Measurements from ENCODE around the gene ENTHD1. TPM values are rescaled to one million over a fixed set of nuclear protein-coding genes. Genes with fewer than 3 reads are reported as not detected.

The ENTHD1 gene
- total RNA-seq, 2 experiments from 2014 or later: not detected

DNA sequence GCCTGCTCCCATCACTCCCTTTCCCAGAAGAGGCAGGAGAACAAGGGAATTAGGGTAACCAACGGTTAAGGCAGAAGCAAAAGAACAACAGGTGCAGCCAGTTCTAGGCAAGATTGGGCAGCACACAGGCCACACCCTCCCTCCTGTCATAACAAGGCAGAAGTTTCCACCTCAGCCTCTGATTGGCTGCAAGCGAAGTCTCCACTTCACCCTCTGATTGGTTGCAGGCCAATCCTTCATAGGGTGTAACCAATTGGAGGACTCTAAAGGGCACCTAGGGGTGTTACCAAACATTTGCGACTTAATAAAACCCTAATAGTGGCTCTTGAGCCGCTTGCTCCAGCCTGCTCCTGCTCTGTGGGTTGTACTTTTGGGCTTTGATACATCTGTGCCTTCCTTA is 169.2 kb downstream of the ENTHD1 start:
- no peak overlapping the region for H2AFZ ChIP-seq (ENCODE audit: low read length)
- H3K4me3 ChIP-seq (ENCODE audit: low read depth, low read length, poor library complexity, severe bottlenecking): no peak overlapping the region
- no peak overlapping the region for H3K4me2 ChIP-seq (ENCODE audit: low read length)
- DNase-seq (ENCODE audit: low spot score): peak; percentile 22
- intact Hi-C loops (cut with micrococcal nuclease; ENCODE audit: unreplicated experiment): no loop called here
- ChIA-PET POLR2A (no interaction called here), CTCF (ENCODE audit: unreplicated experiment) (no interaction called here)
- H3K79me2 ChIP-seq (ENCODE audit: insufficient read depth, low read depth, low read length): no peaks in the 10 kb centered on the region
- TF ChIP-seq EZH2phosphoT487 (IDR thresholded peaks at IDR 0.05; ENCODE audit: borderline replicate concordance, low read depth, low read length): no peak
- TF ChIP-seq, protein P1, sequence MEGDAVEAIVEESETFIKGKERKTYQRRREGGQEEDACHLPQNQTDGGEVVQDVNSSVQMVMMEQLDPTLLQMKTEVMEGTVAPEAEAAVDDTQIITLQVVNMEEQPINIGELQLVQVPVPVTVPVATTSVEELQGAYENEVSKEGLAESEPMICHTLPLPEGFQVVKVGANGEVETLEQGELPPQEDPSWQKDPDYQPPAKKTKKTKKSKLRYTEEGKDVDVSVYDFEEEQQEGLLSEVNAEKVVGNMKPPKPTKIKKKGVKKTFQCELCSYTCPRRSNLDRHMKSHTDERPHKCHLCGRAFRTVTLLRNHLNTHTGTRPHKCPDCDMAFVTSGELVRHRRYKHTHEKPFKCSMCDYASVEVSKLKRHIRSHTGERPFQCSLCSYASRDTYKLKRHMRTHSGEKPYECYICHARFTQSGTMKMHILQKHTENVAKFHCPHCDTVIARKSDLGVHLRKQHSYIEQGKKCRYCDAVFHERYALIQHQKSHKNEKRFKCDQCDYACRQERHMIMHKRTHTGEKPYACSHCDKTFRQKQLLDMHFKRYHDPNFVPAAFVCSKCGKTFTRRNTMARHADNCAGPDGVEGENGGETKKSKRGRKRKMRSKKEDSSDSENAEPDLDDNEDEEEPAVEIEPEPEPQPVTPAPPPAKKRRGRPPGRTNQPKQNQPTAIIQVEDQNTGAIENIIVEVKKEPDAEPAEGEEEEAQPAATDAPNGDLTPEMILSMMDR (conservative IDR thresholded peaks at IDR 0.05; ENCODE audit: low read length): no peak
- no peaks in the 10 kb centered on the region for H3K36me3 ChIP-seq (ENCODE audit: insufficient read depth, low read length)
- no peaks in the 10 kb centered on the region for H3K9me2 ChIP-seq (ENCODE audit: insufficient read depth, low read length)
- H3K9me3 ChIP-seq (ENCODE audit: low read length): no peaks in the 10 kb centered on the region
- H4K20me1 ChIP-seq (ENCODE audit: insufficient read depth, low read length): no peaks in the 10 kb centered on the region
- no peaks in the 10 kb centered on the region for H3K4me1 ChIP-seq (ENCODE audit: insufficient read depth, low read length, poor library complexity, severe bottlenecking)
- BruUV-seq (replicated peaks): no TSS peak
- no peak overlapping the region for H3K27ac ChIP-seq (ENCODE audit: low read depth, low read length, poor library complexity, severe bottlenecking)

DNA sequence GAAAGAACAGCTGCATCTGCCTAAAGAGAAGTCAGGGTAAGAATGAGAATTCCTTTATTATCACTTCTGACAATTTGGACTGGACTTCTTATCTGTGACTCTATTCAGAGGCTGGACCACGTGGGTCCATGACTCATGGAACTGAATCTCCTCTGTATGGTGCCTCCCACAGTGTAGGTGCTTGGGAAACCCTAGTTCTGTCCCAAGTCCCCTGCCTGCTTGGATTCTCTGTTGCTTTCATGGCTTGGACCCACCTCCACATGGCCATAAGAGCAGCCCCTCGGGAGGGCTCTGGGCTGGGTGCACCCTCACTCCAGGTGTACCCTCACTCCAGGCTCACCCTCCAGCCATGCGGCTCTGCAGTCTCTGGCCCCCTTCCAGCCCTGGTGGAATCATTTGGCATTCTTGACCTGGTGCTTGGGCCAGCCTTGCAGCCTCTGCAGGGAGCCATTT is 169.6 kb downstream of the ENTHD1 start:
- ChIA-PET POLR2A (no interaction called here), CTCF (ENCODE audit: unreplicated experiment) (no interaction called here)
- Histone ChIP-seq H3K9me2 (ENCODE audit: insufficient read depth, low read length) (no peaks in the 10 kb centered on the region), H3K36me3 (ENCODE audit: insufficient read depth, low read length) (no peaks in the 10 kb centered on the region), H3K27ac (ENCODE audit: low read depth, low read length, poor library complexity, severe bottlenecking) (no peak overlapping the region), H3K4me3 (ENCODE audit: low read depth, low read length, poor library complexity, severe bottlenecking) (no peak overlapping the region), H3K79me2 (ENCODE audit: insufficient read depth, low read depth, low read length) (no peaks in the 10 kb centered on the region), H3K4me2 (ENCODE audit: low read length) (no peak overlapping the region), H3K9me3 (ENCODE audit: low read length) (no peaks in the 10 kb centered on the region), H4K20me1 (ENCODE audit: insufficient read depth, low read length) (no peaks in the 10 kb centered on the region), H3K4me1 (ENCODE audit: insufficient read depth, low read length, poor library complexity, severe bottlenecking) (no peaks in the 10 kb centered on the region), H2AFZ (ENCODE audit: low read length) (no peak overlapping the region)
- no TSS peak for BruUV-seq (replicated peaks)
- intact Hi-C loops (cut with micrococcal nuclease; ENCODE audit: unreplicated experiment): no loop called here
- TF ChIP-seq EZH2phosphoT487 (IDR thresholded peaks at IDR 0.05; ENCODE audit: borderline replicate concordance, low read depth, low read length): no peak
- TF ChIP-seq, protein P1 (conservative IDR thresholded peaks at IDR 0.05; ENCODE audit: low read length): no peak
- DNase-seq (ENCODE audit: low spot score): no peak

DNA sequence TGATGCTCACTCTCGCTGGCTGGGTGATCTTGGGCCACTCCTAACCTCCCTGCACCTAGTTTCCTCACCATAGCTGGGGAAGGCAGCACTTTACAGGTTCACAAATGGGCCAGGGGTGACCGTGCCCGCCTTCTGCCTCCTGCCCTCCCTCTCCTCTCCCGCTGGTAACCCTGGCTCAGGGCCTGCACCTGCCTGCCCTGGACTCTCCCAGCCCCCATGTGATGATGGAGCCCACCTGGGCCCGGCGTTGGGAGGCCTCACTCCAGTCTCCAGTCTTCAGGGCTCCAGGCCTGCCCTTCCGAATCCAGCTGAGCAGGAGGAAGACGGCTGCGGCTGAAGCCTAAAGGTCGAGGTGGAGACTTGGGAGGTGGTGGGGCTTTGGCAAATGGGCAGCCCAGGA is 170.1 kb downstream of the ENTHD1 start:
- no peak overlapping the region for H2AFZ ChIP-seq (ENCODE audit: low read length)
- TF ChIP-seq, protein P1 (conservative IDR thresholded peaks at IDR 0.05; ENCODE audit: low read length): no peak
- TF ChIP-seq EZH2phosphoT487 (IDR thresholded peaks at IDR 0.05; ENCODE audit: borderline replicate concordance, low read depth, low read length): no peak
- no TSS peak for BruUV-seq (replicated peaks)
- intact Hi-C loops (cut with micrococcal nuclease; ENCODE audit: unreplicated experiment): no loop called here
- no peak overlapping the region for H3K4me2 ChIP-seq (ENCODE audit: low read length)
- H3K9me3 ChIP-seq (ENCODE audit: low read length): no peaks in the 10 kb centered on the region
- CTCF ChIA-PET (ENCODE audit: unreplicated experiment): no interaction called here
- no peaks in the 10 kb centered on the region for H3K36me3 ChIP-seq (ENCODE audit: insufficient read depth, low read length)
- no peaks in the 10 kb centered on the region for H3K9me2 ChIP-seq (ENCODE audit: insufficient read depth, low read length)
- no peaks in the 10 kb centered on the region for H3K79me2 ChIP-seq (ENCODE audit: insufficient read depth, low read depth, low read length)
- no peak for DNase-seq (ENCODE audit: low spot score)
- no peaks in the 10 kb centered on the region for H3K4me1 ChIP-seq (ENCODE audit: insufficient read depth, low read length, poor library complexity, severe bottlenecking)
- H3K27ac ChIP-seq (ENCODE audit: low read depth, low read length, poor library complexity, severe bottlenecking): no peak overlapping the region
- H3K4me3 ChIP-seq (ENCODE audit: low read depth, low read length, poor library complexity, severe bottlenecking): no peak overlapping the region
- no peaks in the 10 kb centered on the region for H4K20me1 ChIP-seq (ENCODE audit: insufficient read depth, low read length)
- POLR2A ChIA-PET: no interaction called here
